ENCODE results near the gene ST7L.

GRCh38 chr1:112522621-112523020 is 96.3 kb downstream of the ST7L start:
- TF ChIP-seq E2F1 (CRISPR knock-in tag; IDR thresholded peaks at IDR 0.05) (no peak), CTCF (IDR thresholded peaks at IDR 0.05) (no peak), ATF2 (CRISPR knock-in tag; IDR thresholded peaks at IDR 0.05; ENCODE audit: borderline replicate concordance, low read depth) (no peak), TEAD4 (CRISPR knock-in tag; IDR thresholded peaks at IDR 0.05) (no peak), ZNF512 (CRISPR knock-in tag; IDR thresholded peaks at IDR 0.05; ENCODE audit: borderline replicate concordance) (no peak), NFYB (CRISPR knock-in tag; conservative IDR thresholded peaks at IDR 0.05; ENCODE audit: low read depth) (no peak), SP1 (CRISPR knock-in tag; conservative IDR thresholded peaks at IDR 0.05) (no peak)

Measured in WTC11 (cell line).